Kidney (tissue), 14 donors: Measurements from ENCODE around the gene TAF8. TPM values are rescaled to one million over a fixed set of nuclear protein-coding genes. Genes with fewer than 3 reads are reported as not detected.
"Not testable (repeated sequence)": the region's sequence is repeated elsewhere in the genome, so short reads cannot be mapped to it uniquely, and the experiment has no call there.

ENCODE experiments used
- DNase-seq, 5 donors: peaks; one replicate each; pipeline ENCODE4 v3.0.0-alpha.2; 2013 to 2020
- FAIRE-seq: peaks from 2 replicates; lab custom pipeline; 2012; peaks lifted over from hg19 to GRCh38; lab: Jason Lieb, UNC
- H3K27ac ChIP-seq, 2 donors: one replicate each; pipeline ENCODE4 v1.7.0; 2013; ENCODE audit warnings: low read depth in 2 of 2, low read length in 2 of 2, inconsistent platforms in 1 of 2
- H3K27me3 ChIP-seq: one replicate; pipeline ENCODE4 v1.7.1; 2013; ENCODE audit warnings: low read length, inconsistent platforms; ENCODE audit not compliant: control insufficient read depth, insufficient read depth
- H3K36me3 ChIP-seq, 3 donors: one replicate each; pipeline versions ENCODE4 v1.7.0 to v1.7.1; 2013; ENCODE audit warnings: low read length in 3 of 3, control low read depth in 1 of 3, inconsistent platforms in 1 of 3; ENCODE audit not compliant: insufficient read depth in 3 of 3, control insufficient read depth in 2 of 3
- H3K4me1 ChIP-seq, 3 donors: one replicate each; pipeline versions ENCODE4 v1.7.0 to v1.7.1; 2013; ENCODE audit warnings: low read length in 3 of 3, inconsistent platforms in 1 of 3, low read depth in 1 of 3; ENCODE audit not compliant: control insufficient read depth in 2 of 3, insufficient read depth in 2 of 3
- H3K4me3 ChIP-seq, 3 donors: one replicate each; pipeline versions ENCODE4 v1.7.0 to v1.8.1; 2013; ENCODE audit warnings: low read length in 3 of 3, control low read depth in 1 of 3, inconsistent platforms in 1 of 3
- H3K9ac ChIP-seq, 3 donors: one replicate each; pipeline versions ENCODE4 v1.7.0 to v1.7.1; 2013; ENCODE audit warnings: low read length in 3 of 3, control low read depth in 1 of 3, inconsistent platforms in 1 of 3
- H3K9me3 ChIP-seq, 3 donors: one replicate each; pipeline versions ENCODE4 v1.7.0 to v1.7.1; 2013; ENCODE audit warnings: low read length in 3 of 3, control low read depth in 1 of 3, inconsistent platforms in 1 of 3; ENCODE audit not compliant: control insufficient read depth in 2 of 3, insufficient read depth in 1 of 3
- intact Hi-C: fragments of 100-400 bp; cut with DNase I; formaldehyde crosslinking; loops from one replicate; pipeline ENCODE4 v1.11.1; 2022
- polyA plus RNA-seq: library from polyadenylated mRNA; stranded (reverse); fragments of 350-450 nt; fragmentation: Illumina TruSeq; extraction: RNeasy Lipid Tissue Mini Kit (QIAGEN cat#74804); gene quantifications from one replicate; pipeline ENCODE4 v1.2.3, GENCODE V29; 2014; ENCODE audit warnings: low read depth, low replicate concordance; ENCODE audit not compliant: insufficient read depth
- total RNA-seq: library from RNA; stranded (reverse); fragmentation: NEBNext Ultra II Directional; extraction: Animal tissue kit (Norgen Biotek cat#: 25700); gene quantifications from one replicate; pipeline ENCODE4 v1.2.1, GENCODE V29; 2021
- TF ChIP-seq, protein P1 (sequence below): IDR thresholded peaks from 3 replicates; pipeline ENCODE4 v1.5.1; 2012; ENCODE audit warnings: mild to moderate bottlenecking, moderate library complexity, borderline replicate concordance; ENCODE audit not compliant: insufficient read depth; ENCODE audit errors: extremely low read depth
- donor health status: control.
- donor health status: control.
- donor health status: control.
- donor health status: control.
- donor health status: control.
- donor health status: DM: yes; HTN: yes; CAD: no.
- donor health status: Normal renal cell carcinoma (clear cell type).

TAF8 gene
- total and polyA plus RNA-seq, 2 donors from 2014 or later, result 16.3 to 32.0 TPM

DNA sequence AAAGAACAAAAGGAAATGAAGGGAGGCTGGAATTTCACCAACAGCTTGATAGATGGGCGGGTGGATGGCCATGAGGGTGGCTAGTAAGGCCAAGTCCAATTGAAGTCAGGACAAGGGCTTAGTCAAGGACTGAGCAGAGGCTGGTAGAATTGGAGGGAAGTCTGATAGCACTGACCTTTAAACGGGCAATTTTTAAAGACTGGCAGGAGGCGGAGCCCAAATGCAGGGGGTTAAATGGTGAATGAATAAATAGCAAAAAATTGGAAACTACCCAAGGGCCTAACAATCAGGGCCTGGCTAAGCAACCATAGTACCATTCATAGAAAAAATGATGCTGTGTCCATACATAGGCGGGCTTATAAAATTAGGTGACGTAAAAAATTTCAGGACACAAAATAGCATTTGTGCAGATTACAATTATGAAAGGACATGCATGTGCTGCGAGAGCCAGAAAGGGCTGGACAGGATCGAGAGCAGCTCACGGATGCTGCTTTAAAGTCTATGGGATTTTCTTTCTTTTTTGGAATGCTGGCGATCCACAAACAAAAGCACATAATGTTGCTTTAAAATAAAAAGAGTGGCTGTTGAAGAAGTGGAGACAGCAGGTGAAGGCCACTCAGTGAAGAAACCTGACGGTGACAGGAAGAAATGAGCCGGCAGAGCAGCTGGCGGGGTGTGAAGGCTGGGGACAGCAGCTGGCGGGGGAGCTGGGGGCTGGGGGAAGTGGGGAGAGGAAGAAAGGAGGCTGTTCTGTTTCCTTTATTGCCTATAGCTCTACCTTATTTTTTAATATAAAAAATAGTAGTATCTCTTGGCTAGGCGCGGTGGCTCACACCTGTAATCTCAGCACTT is 42.8 kb upstream of the TAF8 start:
- TF ChIP-seq, protein P1, sequence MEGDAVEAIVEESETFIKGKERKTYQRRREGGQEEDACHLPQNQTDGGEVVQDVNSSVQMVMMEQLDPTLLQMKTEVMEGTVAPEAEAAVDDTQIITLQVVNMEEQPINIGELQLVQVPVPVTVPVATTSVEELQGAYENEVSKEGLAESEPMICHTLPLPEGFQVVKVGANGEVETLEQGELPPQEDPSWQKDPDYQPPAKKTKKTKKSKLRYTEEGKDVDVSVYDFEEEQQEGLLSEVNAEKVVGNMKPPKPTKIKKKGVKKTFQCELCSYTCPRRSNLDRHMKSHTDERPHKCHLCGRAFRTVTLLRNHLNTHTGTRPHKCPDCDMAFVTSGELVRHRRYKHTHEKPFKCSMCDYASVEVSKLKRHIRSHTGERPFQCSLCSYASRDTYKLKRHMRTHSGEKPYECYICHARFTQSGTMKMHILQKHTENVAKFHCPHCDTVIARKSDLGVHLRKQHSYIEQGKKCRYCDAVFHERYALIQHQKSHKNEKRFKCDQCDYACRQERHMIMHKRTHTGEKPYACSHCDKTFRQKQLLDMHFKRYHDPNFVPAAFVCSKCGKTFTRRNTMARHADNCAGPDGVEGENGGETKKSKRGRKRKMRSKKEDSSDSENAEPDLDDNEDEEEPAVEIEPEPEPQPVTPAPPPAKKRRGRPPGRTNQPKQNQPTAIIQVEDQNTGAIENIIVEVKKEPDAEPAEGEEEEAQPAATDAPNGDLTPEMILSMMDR, result no peak
- Histone ChIP-seq H3K4me1 (peaks cover 0 to 8% (median 6%) of the 10 kb centered on the region in 3 donors), H3K4me3 (no peak overlapping the region), H3K36me3 (no peaks in the 10 kb centered on the region), H3K9ac (no peak overlapping the region), H3K27me3 (no peaks in the 10 kb centered on the region), H3K27ac (no peak overlapping the region), H3K9me3 (no peaks in the 10 kb centered on the region)
- intact Hi-C loops, result no loop called here
- FAIRE-seq (no peak), DNase-seq (no peak)

DNA sequence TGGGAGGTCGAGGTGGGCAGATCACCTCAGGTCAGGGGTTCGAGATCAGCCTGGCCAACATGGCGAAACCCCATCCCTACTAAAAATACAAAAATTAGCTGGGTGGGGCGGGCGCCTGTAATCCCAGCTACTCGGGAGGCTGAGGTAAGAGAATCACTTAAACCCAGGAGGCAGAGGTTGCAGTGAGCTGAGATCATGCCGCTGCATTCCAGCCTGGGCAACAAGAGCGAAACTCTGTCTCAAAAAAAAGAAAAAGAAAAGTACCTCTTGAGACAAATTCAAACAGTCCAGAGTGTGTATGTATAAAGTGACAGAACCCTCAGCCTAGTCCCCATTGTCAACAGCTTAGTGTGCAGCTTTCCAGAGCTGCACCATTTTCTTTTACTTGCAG is 42.2 kb upstream of the TAF8 start:
- H3K4me3 ChIP-seq, H3K4me1 ChIP-seq, H3K9me3 ChIP-seq, intact Hi-C loops, DNase-seq, H3K36me3 ChIP-seq, H3K27ac ChIP-seq, H3K9ac ChIP-seq, H3K27me3 ChIP-seq, FAIRE-seq: not testable (repeated sequence)

DNA sequence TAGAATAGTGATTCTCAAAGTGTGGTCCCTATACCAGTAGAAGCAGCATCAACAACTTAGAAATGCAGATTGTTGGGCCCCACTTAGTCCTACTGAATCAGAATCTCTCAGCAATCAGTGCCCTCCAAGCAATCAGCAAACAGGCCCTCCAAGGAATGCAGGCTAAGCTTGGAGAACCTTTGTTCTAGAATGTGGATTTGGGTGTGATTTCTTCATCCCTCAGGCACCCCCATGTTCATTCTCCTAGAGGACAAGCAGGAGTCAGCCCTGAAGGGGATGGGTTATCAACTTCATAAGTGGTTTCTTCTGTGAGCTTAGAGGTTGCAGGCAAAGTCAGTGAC is 40.5 kb upstream of the TAF8 start:
- intact Hi-C loops, result no loop called here

More for the DNA sequence above, 40.5 kb upstream of the TAF8 start:
- H3K9me3 ChIP-seq, result no peaks in the 10 kb centered on the region
- H3K4me3 ChIP-seq, result no peak overlapping the region
- H3K27ac ChIP-seq, result no peak overlapping the region
- no peak for FAIRE-seq
- no peaks in the 10 kb centered on the region for H3K27me3 ChIP-seq
- no peak for DNase-seq
- no peaks in the 10 kb centered on the region for H3K36me3 ChIP-seq
- TF ChIP-seq, protein P1, result no peak
- H3K9ac ChIP-seq, result no peak overlapping the region
- peaks cover 0 to 8% (median 6%) of the 10 kb centered on the region in 3 donors for H3K4me1 ChIP-seq
